RCC 7860 (cell line): ENCODE data around the gene CACNA1H.

Experiments
- DNase-seq: peaks from one replicate; pipeline ENCODE4 v3.0.0-alpha.2; 2015; ENCODE audit warnings: low spot score
- FAIRE-seq: peaks from 2 replicates; lab custom pipeline; 2012; peaks lifted over from hg19 to GRCh38; lab: Jason Lieb, UNC

CACNA1H gene

GRCh38 chr16:1171001-1171400 is 18.1 kb downstream of the CACNA1H start:
- FAIRE-seq = no peak
- no peak for DNase-seq

DNA sequence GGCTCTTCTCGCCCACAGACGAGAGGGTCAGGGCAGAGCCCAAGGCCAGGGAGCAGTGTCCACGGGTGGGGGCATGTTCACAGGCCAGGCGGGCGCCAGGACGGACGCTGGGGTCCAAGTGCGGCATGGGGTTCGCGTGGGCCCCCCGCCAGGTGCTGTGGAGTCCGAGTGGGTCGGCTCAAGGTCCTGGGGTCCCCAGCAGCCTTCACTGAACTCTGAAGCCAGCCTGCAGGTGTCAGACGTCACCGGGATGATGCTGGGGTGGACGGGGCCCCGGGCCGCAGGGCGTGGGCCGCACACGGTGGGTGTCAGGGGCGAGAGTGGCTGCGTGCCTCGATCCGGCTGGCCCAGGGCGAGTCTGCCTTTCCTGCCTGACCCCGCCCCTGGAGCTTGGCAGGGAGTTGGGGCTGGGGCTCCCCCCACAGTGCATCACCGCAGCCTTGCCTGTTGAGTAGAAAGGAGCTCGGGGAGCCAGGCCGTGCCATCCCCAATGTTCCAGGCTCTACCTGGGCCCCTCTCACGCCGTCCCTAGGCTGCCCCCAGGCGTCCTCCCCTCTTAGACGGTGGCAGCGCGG is 19.0 kb downstream of the CACNA1H start:
- FAIRE-seq = no peak

DNA sequence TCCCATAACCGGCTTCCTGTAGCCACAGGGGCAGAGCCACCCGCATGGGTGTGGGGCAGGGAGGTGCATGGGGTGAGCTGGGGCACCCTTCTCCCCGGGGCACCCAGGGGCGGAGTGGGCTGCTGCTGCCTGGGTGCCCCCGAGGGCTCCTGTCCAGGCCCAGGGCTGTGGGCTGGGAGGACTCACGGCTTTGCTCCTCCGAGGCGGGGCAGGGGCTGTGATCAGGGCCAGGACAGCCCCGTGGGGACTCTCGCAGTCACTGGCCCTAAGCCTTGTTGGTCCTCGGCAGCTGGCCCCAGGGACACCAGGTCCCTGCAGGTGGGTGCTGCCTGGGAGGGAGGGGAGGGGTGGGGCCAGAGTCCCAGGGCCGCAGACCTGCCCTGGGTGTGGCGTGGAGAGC is 19.7 kb downstream of the CACNA1H start:
- no peak for DNase-seq
- no peak for FAIRE-seq

More for the DNA sequence above, 19.0 kb downstream of the CACNA1H start:
- DNase-seq = no peak

GRCh38 chr16:1173788-1174451 is 21.0 kb downstream of the CACNA1H start:
- FAIRE-seq (no peak), DNase-seq (no peak)

DNA sequence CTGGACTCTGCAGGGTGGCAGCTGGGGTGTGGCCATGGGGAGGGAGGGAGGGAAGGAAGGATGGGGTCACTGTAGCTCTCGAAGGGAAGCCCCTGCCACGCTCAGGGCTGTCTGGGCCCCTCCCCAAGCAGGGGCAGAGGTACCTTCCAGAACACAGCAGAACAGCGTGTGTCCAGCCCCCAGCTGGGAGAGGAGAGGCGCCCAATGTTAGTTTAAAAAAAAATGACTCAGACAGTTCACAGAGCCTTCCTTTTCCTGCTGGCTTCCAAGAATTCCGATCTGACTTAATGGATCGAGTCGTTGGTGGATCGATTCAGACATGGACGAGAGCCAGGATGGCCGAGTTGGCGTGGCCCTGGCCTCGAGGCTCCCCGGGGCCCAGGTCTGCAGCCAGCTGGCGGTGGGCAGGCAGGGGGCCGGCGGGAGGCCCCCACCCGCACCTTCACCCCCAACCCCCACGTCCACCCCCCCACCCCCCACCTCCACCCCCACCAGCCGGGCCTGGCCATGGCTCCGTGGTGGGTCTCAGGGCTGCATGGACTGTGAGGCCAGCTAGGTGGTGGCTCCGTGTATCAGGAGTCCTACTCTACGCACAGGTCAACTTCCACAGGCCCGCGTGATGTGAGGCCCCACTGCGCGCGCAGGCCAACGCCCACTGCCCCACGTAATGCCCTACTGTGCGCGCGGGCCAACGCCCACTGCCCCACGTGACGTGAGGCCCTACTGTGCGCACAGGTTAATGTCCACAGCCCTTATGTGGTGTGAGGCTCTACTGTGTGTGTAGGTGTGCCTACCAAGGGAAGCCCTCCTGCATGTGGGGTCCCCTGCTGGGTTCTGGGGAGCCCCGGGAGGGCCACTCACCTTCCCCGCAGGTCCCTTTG is 21.8 kb downstream of the CACNA1H start:
- no peak for FAIRE-seq

GRCh38 chr16:1175566-1176279 is 22.8 kb downstream of the CACNA1H start:
- no peak for FAIRE-seq
- DNase-seq = peak; percentile 16

More for the DNA sequence above, 21.8 kb downstream of the CACNA1H start:
- DNase-seq = peak; percentile 13

- FAIRE-seq = no peak
- DNase-seq = no peak
Measured at GRCh38 chr16:1176280-1176897, 23.5 kb downstream of the CACNA1H start.

GRCh38 chr16:1177053-1177452 is 24.1 kb downstream of the CACNA1H start:
- DNase-seq (no peak), FAIRE-seq (no peak)

DNA sequence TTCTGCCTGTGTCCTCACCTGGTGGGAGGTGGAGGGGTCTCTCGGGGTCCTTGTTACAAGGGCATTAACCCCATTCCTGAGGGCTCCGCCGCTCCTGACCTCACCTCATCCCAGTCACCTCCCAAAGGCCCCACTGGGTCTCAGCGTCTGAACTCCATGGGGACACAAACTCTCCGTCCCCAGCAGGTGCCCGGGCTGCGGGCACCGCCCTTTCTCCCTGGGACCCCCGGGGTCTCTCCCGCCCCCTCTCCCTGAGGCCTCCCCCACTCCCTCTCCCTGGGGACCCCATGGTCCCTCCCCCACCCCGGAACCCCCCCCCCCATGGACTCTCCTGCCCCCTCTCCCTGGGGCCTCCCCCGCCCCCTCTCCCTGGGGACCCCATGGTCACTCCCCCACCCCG is 24.8 kb downstream of the CACNA1H start:
- no peak for DNase-seq
- no peak for FAIRE-seq

DNA sequence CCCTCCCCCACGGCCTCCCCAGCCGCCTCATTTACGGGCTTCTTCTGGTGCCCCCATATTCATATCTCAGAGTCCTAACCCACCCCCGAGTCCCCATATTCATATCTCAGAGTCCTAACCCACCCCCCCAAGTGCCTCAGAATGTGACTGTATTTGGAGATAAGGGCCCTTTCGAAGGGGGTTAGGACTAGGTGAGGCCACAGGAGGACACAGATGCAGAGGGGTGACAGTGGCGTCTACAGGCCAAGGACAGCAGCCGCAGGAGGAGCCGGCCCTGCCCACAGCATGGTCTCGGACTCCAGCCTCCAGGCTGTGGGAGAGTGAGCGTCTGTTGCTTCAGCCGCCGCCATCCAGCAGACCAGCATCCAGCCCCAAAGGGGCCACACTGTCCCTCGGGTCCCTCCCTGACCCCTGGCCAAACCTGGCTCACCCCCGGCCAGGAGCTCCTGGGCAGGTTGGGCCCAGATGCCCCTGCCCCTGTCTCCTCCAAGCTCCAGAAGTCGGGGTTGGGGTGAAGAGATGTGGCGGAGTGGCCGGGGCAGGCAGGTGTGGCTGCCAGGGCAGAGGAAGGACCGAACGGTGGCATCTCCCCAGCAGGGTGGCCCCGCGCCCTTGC is 25.5 kb downstream of the CACNA1H start:
- no peak for FAIRE-seq

DNA sequence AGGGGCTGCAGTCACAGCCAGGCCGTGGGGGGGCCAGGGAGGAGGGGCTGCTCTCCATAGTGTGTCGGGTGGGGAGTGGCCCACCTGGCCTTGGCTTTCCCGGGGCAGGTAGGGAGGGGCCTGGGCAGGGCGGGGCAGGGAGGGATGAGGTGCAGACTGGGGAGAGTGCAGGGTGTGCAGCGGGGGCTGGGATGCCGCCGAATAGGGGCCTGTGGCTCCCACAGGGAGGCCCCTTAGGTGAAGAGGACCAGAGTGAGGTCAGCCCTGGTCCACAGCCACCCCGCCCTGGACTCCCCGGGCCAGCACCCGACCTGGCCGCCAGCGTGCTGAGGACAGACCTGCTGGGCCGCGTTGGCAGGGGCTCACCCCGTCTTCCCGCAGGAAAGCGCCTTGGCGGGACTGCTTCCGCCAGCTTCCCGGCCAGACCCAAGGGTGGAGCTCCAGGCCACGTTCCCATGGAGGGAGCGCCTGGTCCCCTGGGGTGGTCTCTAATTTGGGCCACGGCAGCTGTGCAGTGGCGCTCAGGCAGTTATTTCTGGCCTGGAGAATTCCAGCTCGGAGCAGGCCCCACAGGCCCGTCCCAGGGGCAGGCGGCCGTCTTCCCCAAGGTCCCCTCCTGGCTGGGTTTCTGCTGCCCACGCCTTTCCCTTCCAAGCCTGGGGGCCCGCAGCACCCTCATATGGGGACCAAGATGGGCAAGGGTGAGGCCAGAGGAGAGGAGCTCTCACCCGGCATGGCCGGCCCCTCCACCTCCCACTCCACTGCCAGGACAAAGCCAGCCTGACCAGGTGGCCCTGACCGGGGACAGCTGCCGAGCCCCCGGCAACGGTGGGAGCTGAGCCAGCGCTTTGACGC is 27.9 kb downstream of the CACNA1H start:
- DNase-seq (no peak), FAIRE-seq (no peak)

More for the DNA sequence above, 25.5 kb downstream of the CACNA1H start:
- no peak for DNase-seq

DNA sequence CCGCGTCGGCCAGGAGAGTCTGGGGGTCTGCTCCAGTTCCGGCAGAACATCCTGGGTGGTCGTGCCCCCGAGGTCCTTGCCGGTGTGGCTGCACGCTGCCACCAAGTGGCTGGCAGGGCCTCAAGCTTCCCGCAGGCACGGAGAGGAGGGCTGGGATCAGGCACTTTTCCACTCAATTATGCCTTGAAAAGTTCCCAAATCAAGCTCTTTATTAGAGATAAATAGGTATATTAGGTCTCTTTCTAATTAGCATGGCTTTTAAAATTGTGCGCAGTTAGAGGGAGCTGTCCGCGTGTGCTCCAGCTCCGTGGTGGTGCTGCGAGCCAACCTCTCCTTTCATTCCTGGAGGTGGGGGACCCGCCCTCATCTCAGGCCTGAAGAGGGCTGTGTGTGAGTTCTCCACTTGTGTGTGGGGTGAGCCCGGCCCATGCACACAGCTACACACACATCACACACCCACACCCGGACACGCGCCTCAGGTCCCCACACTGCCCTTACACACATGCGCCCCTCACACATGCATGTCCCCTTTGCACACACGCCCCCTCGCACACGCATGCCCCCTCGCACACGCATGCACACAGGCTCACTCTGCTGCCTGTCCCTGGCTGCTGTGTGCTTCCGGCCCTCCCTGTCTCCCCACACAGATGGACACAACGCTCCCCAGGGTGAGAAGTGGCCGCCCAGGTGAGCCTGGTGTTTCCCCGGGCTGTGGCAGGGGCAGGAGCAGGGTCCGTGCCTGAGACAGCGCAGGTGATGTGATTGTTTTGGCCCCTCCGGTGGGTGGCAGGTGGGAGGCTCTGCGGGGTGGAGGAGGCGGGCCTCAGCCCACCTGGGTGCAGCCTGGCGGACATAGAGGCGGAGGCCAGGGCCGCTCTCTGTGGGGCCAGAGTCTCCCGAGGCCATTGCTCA is 28.8 kb downstream of the CACNA1H start:
- DNase-seq (no peak), FAIRE-seq (no peak)

GRCh38 chr16:1182316-1182671 is 29.4 kb downstream of the CACNA1H start:
- FAIRE-seq (peak; percentile 77), DNase-seq (peak; percentile 91)

GRCh38 chr16:1182950-1183907 is 30.3 kb downstream of the CACNA1H start:
- peak; percentile 65 for DNase-seq
- FAIRE-seq = no peak

DNA sequence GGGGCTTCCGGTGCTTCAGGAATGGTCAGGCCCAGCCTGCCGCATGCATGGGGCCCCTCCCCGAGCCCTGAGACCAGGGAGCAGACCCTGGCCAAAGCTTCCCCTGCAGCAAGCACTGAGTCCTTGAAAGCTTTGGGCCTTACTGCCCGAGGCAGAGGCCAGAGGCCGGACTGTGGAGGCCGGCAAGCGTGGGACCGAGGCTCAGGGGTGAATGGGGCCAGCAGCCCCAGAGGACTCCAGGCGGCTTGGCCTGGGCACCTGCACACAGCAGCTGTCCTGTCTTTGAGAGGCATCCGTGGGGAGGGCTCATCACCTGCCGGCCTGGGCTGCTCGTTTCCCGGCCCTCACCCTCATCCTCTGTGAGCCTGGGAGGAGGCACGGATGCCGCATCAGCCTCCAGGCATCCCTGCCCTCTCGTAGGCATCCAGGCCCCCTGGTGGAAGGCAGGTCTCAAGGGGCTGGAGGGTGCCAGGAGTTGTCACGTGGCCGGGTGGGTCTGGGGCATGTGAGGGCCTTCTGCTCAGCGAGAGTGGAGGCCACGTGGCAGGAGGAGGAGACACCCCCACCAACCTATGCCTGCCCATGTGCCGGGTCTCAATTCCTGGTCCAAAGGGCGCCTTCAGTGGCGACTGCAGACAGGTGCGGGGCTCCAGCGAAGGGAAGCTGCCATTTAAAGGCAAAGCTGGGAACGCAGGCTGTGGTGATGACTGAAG is 31.4 kb downstream of the CACNA1H start:
- no peak for DNase-seq
- no peak for FAIRE-seq

DNA sequence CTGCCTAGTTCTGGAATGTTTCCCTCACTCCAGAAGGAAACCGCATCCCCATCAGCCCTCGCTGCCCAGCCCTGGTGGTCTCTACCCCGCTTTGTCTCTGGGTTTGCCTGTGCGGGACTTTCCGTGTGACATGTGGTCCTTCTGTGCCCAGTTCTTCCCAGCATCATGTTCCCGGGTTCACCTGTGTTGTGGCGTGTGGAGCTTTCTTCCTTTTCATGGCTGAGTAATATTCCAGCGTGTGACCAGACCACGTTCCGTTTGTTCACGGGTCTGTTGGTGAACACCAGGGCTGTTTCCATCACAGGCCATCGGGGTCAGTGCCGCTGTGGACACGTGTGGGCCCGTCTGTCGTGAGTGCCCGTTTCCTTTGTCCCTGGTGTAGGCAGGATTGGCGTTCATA is 32.1 kb downstream of the CACNA1H start:
- DNase-seq (no peak), FAIRE-seq (no peak)
